GM21529 (cell line): ENCODE results near the gene TAOK3.
A peak's percentile ranks its signal among the peaks of the same experiment; 100 is the strongest.
"Not testable (repeated sequence)": the region's sequence is repeated elsewhere in the genome, so short reads cannot be mapped to it uniquely, and the experiment has no call there.

Source experiments
- ATAC-seq: cut with Tn5 transposase; IDR thresholded peaks from one replicate; pipeline ENCODE4 v1.9.1; 2021; ENCODE audit not compliant: unreplicated experiment

TAOK3 gene

DNA sequence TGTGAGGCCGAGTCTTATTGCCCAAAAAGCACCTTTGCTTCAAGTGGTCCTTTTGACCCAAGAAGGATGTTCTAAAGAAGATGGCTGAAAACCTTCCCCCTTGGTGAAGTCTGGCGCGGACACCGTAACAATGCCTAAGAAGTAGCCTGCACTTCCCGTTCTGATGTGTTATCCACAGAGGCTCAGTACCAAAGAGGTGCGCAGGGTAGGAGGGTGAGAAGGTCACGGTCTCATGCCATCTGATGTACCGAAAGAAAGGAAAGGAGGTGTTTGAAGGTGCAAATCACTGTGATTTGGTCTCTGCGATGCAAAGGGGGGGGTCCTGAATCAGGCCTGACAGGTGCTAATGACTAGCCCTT is 226.9 kb downstream of the TAOK3 start:
- no peak for ATAC-seq

GRCh38 chr12:118145113-118145797 is 227.5 kb downstream of the TAOK3 start:
- ATAC-seq: no peak

DNA sequence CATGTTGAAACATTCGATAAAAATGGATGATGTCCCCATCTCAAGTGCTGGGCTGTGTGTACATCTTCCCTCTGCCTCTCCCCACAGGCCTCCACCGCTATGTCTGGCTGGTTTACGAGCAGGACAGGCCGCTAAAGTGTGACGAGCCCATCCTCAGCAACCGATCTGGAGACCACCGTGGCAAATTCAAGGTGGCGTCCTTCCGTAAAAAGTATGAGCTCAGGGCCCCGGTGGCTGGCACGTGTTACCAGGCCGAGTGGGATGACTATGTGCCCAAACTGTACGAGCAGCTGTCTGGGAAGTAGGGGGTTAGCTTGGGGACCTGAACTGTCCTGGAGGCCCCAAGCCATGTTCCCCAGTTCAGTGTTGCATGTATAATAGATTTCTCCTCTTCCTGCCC is 228.2 kb downstream of the TAOK3 start:
- no peak for ATAC-seq

- ATAC-seq: no peak
These were observed 231.9 kb downstream of the TAOK3 start for GRCh38 chr12:118140825-118141224.

GRCh38 chr12:118137148-118137678 is 235.5 kb downstream of the TAOK3 start:
- no peak for ATAC-seq

DNA sequence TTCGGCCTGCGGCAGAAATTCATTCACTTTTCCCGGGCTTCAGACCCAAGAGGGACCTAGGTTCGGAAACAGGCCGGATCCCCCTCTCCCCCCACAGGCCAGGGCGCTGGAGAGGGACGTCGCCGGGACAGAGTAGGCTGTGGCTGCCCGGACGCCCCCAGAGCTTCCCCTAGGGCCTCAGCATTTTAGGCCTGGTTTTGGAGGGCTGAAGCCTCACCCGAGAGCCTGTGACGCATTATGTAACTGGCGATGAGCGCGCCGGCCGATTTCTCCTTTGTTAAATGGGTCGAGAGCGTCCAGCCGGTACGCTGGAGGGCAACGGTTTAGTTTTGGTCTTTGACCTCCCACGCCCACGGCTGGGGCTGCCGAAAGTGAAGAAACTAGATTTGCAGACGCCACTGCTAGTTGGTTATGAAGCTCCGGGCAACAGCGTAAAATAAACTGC is 236.1 kb downstream of the TAOK3 start:
- ATAC-seq: peak; percentile 45

GRCh38 chr12:118135788-118136558 is 236.7 kb downstream of the TAOK3 start, which contains the start of gene PEBP1:
TSS of gene PEBP1 (plus strand) at chr12:118136124. CDS start at chr12:118136210, 86 bp downstream.
- ATAC-seq: peak; percentile 95

DNA sequence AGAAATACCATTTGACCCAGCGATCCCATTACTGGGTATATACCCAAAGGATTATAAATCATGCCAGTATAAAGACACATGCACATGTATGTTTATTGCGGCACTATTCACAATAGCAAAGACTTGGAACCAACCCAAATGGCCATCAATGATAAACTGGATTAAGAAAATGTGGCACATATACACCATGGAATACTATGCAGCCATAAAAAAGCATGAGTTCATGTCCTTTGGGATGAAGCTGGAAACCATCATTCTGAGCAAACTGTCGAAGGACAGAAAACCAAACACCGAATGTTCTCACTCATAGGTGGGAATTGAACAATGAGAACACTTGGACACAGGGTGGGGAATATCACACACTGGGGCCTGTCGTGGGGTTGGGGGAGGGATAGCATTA is 243.3 kb downstream of the TAOK3 start:
- not testable (repeated sequence) for ATAC-seq

DNA sequence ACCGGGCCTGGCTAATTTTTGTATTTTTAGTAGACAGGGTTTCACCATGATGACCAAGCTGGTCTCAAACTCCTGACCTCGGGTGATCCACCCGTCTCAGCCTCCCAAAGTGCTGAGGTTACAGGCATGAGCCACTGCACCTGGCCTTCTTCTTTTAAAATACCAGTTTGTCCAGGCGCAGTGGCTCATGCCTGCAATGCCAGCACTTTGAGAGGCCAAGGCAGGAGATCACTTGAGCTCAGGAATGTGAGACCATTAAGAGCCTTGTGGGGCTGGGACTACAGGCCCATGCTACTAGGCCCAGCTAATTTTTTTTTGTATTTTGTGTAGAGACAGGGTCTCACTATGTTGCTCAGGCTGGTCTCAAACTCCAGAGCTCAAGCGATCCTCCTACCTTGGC is 244.8 kb downstream of the TAOK3 start:
- ATAC-seq: no peak

DNA sequence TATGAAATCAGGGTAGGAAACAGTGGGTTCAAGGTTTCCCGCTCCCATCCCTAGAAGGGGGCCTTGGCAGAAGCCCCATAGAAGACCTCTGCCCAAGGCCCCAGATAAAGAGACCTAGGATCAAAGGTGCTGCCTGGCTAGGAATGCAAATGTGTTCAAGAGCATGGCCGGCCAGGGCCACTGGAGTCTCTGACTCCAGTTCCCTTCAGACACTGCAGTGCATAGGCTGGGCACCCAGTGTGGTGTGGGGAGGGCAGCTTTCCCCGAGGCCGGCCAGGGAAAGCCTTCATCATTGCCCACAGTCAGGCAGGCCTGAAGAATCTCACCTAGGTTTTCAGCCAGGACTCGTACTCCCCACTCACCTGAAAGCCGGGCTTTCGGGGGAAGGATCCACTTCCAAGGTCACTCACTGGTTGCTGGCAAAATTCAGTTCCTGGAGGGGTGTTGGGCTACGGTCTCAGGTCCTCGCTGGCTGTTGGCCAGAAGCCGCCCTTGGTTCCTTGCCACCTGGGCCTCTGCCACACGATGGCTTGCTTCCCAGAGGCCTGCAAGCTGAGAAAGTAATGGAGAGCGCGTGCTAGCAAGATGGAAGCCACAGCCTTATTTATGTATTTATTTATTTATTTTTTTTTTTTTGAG is 246.5 kb downstream of the TAOK3 start:
- no peak for ATAC-seq

DNA sequence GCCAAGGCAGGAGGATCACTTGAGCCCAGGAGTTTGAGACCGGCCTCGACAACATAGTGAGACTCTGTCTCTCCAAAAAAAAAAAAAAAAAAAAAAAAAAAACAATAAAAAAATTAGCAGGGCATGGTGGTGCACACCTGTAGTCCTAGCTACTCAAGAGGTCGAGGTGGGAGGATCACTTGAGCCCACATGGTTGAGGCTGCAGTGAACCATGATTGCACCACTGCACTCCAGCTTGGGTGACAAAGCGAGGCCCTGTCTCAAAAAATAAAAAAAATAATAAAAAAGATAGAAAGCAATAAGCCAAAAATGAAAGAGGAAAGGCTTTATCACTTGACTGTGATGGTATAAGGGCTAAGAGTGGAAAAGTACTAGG is 247.0 kb downstream of the TAOK3 start:
- no peak for ATAC-seq

GRCh38 chr12:118124333-118124874 is 248.3 kb downstream of the TAOK3 start:
- ATAC-seq: no peak

DNA sequence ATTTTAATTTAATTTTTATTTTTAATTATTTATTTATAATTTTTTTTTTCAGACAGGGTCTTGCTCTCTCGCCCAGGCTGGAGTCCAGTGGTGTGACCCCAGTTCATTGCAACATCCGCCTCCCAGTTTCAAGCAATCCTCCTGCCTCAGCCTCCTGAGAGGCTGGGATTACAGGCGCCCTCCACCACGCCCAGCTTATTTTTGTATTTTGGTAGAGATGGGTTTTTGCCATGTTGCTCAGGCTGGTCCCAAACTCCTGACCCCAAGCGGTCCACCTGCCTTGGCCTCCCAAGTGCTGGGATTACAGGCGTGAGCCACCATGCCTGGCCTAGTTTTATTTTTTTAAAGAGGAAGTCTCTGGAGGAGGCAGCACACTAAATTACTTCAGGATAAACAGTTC is 250.4 kb downstream of the TAOK3 start:
- no peak for ATAC-seq

- ATAC-seq: peak; percentile 83
These were observed 251.9 kb downstream of the TAOK3 start for GRCh38 chr12:118120579-118121363.

DNA sequence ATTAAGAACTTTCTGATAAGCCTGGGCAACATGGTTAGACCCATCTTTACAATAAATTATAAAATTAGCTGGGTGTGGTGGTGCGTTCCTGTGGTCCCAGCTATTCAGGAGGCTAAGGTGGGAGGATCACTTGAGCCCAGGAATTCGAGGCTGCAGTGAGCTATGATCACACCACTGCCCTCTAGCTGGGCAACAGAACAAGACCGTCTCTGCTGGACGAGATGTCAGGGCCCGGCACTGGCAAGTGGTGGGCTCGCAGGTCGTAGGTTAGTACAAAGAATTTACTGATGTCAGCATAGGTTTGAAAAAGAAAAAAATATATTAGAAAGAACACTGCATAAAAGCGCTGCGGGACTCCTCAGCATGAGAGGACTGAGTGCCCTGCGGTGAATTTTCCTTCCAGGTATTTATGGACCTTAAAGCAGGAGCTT is 253.2 kb downstream of the TAOK3 start:
- no peak for ATAC-seq

GRCh38 chr12:118109088-118109487 is 263.6 kb downstream of the TAOK3 start:
- ATAC-seq: no peak

DNA sequence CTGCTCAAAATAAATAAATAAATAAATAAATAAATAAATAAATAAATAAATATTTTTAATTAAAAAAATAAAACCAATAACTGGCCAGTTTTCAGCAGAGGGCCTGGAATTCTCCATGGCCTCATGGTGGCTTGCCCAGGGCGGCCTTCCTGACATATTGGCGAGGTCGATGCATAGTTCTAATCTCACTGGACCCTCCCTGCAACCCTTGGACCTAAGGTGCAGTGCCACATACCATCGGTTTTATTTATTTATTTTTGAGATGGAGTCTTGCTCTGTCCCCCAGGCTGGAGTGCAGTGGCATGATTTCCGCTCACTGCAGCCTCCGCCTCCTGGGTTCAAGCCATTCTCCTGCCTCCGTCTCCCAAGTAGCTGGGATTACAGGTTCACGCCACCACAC is 265.0 kb downstream of the TAOK3 start:
- no peak for ATAC-seq

DNA sequence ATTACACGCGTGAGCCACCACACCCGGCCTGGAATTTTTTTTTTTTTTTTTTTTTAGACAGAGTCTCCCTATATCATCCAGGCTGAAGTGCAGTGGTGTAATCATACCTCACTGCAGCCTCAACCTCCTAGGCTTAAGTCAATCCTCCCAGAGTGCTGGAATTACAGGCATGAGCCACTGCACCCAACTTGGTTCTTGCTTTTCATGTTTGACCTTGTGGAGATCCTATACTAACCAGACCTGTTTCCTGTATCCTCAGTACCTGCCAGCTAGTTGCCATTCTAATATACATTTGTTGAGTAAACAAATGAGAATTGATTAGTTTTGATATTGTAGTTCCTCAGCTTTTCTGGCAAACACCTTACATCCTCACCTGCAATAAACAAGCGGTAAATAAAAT is 265.7 kb downstream of the TAOK3 start:
- ATAC-seq: no peak

DNA sequence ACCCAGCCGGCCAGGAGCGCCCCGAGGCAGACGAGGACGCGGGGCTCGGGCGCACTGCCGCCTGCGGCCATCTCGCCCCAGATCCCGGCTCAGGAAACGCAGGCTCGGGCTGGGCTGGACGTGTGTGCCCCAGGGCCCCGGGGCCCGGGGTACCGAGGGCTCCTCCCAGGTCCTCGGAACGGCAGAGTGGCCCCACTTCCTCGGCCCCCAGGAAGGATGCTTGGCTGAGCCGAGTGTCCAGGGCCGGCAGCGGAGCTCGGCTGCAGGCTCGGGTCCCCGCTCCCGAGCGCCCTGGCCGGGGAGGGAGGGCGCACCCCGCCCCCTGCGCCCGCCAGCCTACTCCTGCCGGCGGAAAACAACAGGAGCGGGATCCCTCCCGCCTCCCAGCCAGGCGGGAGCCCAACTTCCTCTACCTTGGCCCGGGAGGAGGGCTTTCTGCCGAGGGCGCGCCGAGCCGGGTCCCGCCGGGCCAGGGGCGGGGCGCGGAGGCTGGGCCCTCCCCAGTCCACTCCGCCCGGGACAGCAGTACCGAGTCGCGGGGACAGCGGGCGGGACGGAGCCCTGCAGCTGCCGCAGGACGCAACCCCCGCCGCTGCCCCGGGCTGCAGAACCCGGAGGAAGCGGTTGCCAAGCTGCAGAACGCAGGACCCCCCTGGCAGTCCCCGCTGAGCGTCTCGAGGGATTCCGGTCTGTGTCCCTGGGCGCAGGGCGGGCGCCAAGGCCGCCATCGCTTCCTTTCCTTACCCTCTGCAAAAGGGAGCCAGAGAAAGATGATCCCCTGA is 268.9 kb downstream of the TAOK3 start, which contains the start of gene VSIG10:
Gene VSIG10, minus strand, starts transcription at position 411 of the 782 bp plus-strand sequence. Its CDS starts 340 bp downstream, at position 71.
- ATAC-seq: peak; percentile 44

GRCh38 chr12:118103201-118103600 is 269.5 kb downstream of the TAOK3 start:
- peak; percentile 19 for ATAC-seq
